NAMALWA (cell line): ENCODE results near the gene REL.
A peak's percentile ranks its signal among the peaks of the same experiment; 100 is the strongest.

Source experiments
- DNase-seq: peaks from one replicate; pipeline ENCODE4 v3.0.0-alpha.2; 2015; ENCODE audit warnings: low spot score

Gene REL

DNA sequence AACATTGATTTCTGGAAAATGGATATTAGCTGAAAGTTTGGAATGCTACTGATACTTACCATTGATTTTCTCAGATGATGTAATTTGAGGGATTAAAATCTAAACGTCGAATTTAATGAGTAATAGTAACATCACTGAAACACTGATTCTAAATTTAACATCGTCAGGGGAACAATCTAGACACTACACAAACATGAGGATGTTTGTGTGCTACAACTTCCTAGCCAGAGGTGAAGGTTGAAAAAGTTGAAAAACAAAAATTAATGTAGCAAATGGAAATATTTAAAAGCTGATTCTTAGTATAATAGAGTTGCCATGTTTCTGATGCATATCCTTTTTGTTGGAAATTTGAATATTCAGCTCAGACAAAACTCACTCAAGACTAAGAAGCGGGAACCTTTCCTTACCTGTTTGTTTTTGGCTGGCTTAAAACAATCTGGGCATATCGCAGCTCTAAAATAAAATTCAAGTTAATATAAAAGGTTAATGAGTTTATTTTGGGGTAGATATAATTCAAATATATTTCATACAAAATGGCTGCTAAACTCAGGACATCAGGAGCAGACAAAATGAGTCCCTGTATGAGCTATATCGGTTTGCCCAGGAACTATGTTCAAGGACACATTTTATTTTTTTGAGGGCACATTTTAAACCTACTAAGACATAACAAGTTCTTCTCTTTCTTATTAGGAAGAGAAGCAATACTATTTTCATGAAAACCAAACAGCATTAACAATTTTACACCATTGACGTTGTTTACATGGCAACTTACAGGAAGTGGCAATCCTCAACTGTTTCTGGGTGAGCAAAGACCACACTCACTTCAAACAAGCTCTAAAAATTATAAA lies 83.5 kb downstream of the REL start:
- peak; percentile 62 for DNase-seq

DNA sequence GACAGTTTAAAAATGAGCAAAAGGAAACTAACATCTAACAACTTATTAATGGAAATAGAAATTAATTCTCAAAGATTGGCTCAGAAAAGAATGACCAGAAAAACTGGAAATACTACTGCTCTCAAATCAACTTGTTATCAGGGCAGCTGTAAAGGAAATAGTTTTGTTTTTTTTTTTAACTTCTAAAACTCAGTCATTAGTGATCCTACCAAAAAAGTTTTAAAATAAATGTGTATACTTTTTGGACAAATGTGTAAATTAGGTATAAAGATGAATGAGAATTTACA lies 84.1 kb downstream of the REL start:
- DNase-seq, result no peak

DNA sequence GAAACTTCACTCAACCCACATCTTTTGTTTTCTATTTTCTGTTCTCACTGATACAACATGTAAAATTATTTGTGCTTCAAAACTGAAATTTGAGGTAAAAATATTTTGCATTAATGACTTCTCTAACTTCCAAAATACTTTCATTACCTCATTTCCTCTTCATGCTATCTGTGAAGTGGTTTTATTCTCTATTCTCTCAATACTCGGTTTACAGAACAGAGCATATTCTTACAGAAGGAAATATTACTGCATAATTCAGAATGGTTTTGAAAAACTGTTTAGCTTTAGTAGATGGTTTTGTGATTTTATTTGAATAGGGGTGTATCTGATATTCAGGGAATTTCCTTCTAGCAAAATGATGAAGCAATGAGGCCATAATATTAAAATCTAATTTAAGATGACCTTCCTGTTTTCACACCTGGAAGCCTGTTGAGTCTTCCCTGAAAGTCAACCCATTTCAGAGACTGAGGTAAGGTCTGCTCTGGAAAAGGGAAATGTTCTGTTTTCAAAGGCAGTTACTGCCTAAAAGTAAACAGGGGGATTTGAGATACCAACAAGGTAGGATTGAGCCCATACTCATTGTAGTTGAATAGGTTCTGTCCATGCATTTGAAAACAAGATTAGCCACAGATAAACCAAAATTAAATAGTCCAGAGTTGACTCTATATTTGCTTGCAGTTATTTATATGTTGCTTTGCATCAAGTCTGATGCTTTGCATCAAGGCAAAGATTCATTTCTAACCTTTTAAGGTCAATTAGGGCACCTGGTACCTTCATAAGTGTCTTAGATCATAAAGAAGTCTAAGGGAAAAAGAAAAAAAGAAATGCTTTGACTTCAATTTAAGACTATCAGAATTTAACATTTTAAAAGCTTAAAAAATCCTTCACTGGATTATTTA lies 85.4 kb downstream of the REL start:
- peak; percentile 67 for DNase-seq

DNA sequence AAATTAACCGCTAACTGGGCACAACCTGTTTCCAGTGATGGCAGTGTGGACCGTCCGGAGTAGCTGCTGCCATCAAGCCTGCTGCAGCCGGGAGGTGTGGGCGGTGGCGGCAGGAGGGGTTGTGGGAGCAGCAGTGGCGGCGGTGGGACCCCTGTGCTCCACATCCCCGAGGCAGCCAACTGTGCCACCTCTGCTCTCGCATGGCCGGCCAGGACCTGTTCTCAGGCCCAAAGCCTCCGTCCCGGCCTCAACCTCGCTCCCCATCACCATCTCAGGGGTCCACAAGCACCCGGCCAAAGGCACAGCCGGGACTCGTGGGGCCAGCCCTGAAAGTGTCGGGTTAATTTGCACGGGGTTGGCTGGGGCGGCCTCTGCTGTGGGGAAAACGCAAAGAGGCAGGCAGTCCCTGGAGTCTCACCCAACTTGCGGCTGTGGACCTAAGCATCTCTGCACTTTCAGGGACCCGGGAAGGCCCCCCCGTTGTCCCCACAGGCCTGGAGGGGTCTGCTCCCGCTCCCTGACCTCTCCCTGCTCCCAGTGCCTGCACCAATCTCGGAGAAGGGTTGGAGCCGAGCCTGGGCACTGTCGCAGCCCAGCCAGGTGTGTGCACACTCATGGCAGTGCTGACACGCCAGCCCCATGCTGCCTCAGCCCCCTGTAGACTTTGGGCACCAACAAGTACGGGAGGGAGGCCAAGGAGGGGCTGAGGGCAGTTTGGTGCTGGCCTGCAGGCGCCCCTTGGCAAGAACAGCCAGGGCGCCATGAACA lies 91.7 kb downstream of the REL start:
- no peak for DNase-seq

DNA sequence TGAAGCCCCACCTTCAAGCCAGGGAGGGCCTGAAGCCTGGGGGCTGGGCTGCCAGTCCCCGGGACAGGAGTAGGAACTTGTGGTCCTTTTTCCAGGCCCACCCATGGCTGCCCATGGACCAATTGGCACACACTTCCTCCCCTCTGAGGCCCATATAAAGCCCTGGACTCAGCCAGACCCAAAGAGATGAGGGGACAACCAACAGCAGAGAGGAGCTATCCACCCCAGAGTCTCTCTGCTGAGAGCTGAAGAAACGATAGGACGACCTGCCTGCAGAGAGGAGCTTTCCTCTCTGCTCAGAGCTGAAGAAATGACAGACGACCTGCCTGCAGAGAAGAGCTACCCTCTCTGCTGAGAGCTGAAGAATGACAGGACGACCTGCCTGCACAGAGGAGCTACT lies 92.3 kb downstream of the REL start:
- no peak for DNase-seq

DNA sequence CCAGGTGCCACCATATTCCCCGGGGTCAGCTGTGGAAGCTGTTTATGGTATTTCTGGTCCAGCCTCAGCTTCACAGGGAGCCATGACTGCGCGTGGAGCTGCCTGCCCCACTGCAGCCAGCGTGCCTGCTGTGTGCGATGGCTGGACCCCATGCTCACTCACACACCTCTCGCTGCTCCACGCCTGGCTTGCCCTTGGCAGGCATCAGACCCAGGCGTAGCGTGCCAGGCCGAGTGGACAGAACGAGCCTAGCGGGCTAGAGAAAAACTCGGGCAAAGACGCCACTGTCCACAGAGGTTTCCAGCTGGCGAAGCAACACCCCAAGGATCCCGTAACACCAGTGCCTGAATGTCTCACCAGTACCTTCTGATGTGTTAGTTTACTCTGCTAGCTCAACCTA lies 93.3 kb downstream of the REL start:
- DNase-seq, result no peak
